Motor neuron (in vitro differentiated cells): ENCODE results near the gene VTI1A. TPM values are rescaled to one million over a fixed set of nuclear protein-coding genes. Genes with fewer than 3 reads are reported as not detected.
A peak's percentile ranks its signal among the peaks of the same experiment; 100 is the strongest.

ENCODE experiments used
- ATAC-seq, 8 experiments: fragments of 200-7000 bp; cut with Tn5 transposase; replicated peaks in 6 of 8; 2 replicates each; pipeline ENCODE4 v1.8.0; 2021; ENCODE audit warnings: mild to moderate bottlenecking in 8 of 8, moderate library complexity in 8 of 8
- H3K27ac ChIP-seq, 2 donors: fragments of 250-450 bp; sonication (Bioruptor Pico); 2 replicates each; pipeline ENCODE4 v1.9.0; 2021; ENCODE audit warnings: antibody characterized with exemption in 2 of 2, mild to moderate bottlenecking in 2 of 2, moderate library complexity in 1 of 2
- H3K4me1 ChIP-seq, 2 donors: fragments of 250-450 bp; sonication (Bioruptor Pico); replicated peaks in 1 of 2; 2 replicates each; pipeline ENCODE4 v1.6.1; 2021; ENCODE audit warnings: antibody characterized with exemption in 2 of 2, mild to moderate bottlenecking in 2 of 2, moderate library complexity in 1 of 2
- H3K4me3 ChIP-seq, 5 donors: fragments of 250-450 bp; sonication (Bioruptor Pico); 2 replicates each; pipeline ENCODE4 v1.9.0; 2021; ENCODE audit warnings: antibody characterized with exemption in 5 of 5, mild to moderate bottlenecking in 5 of 5, moderate library complexity in 4 of 5
- WGBS, 10 experiments: fragments of 450-650 bp; shearing (Covaris generic); methylation state at CpG; one replicate each; pipeline ENCODE4 v1.0.0; 2022; 5-methylcytosine and 5-hydroxymethylcytosine counted together
- in situ Hi-C, 9 experiments: fragments of 400-800 bp; cut with MboI; loops; one replicate each; pipeline ENCODE4 v1.15.0; 2021; ENCODE audit warnings: low sequenced_read_pairs in 9 of 9, low pct_unique_long_range_greater_than_20kb in 2 of 9; ENCODE audit not compliant: unreplicated experiment in 9 of 9
- total RNA-seq, 8 experiments: library from RNA; unstranded; fragments of 300-600 nt; gene quantifications; 2 replicates each; pipeline versions ENCODE4 v1.2.3 to v1.2.4, GENCODE V29; 2022

VTI1A gene
- total RNA-seq, 8 experiments from 2014 or later = 29.8 to 55.3 (median 42.6) TPM

- ATAC-seq = no peak
- no peak overlapping the region for H3K27ac ChIP-seq
- no peak overlapping the region for H3K4me3 ChIP-seq
- H3K4me1 ChIP-seq = peaks cover 0 to 19% of the 10 kb centered on the region in 2 donors
- in situ Hi-C loops = no loop called here
- WGBS, 10 experiments = 64 to 100% (median 91%) methylated on average over 2 to 4 of the region's 4 CpGs
These were observed 224.7 kb downstream of the VTI1A start for GRCh38 chr10:112671743-112672142.

GRCh38 chr10:112672706-112673105 is 225.7 kb downstream of the VTI1A start:
- 85 to 100% (median 94%) methylated on average over 2 to 5 of the region's 5 CpGs; no CpG with 5 or more reads in 1 of the 10 experiments for WGBS, 10 experiments
- Histone ChIP-seq H3K27ac (no peak overlapping the region), H3K4me1 (peaks cover 3 to 21% of the 10 kb centered on the region in 2 donors), H3K4me3 (no peak overlapping the region)
- no peak for ATAC-seq
- in situ Hi-C loops = no loop called here

- WGBS, 10 experiments = 87 to 100% (median 97%) methylated on average over 2 to 10 of the region's 10 CpGs
- Histone ChIP-seq H3K4me3 (no peak overlapping the region), H3K4me1 (peaks cover 20 to 26% of the 10 kb centered on the region in 2 donors), H3K27ac (no peak overlapping the region)
- no peak for ATAC-seq
- in situ Hi-C loops = no loop called here
These were observed 228.6 kb downstream of the VTI1A start for GRCh38 chr10:112675560-112676083.

DNA sequence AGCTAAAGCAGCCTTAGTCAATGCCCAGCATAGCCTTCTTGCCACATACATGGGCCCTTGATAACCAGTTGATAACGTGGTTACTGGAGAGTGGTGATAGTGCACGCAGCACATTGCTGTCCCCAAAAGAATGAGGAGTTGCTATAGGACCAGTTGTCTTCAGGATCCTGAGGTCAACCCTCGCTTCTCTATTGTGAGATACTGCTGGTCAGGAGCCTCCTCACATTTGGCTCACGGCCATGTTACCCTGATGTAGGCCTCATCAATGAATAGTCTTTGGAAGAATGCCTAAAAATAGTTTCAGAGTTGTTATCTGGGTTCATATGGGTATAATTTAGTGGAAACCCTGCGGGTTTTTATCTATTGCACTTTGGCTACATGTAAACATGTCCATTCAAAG is 230.7 kb downstream of the VTI1A start:
- Histone ChIP-seq H3K27ac (no peak overlapping the region), H3K4me3 (no peak overlapping the region), H3K4me1 (peaks cover 18 to 20% of the 10 kb centered on the region in 2 donors)
- peak in 3 of 8 experiments; percentile 44 to 50 (median 50) for ATAC-seq
- WGBS, 10 experiments = 60 to 100% (median 87%) methylated on average over 1 to 5 of the region's 5 CpGs; no CpG with 5 or more reads in 1 of the 10 experiments
- in situ Hi-C loops = no loop called here

GRCh38 chr10:112678581-112678980 is 231.6 kb downstream of the VTI1A start:
- ATAC-seq = peak in 5 of 8 experiments; percentile 59 to 86 (median 74)
- Histone ChIP-seq H3K4me3 (no peak overlapping the region), H3K27ac (peak overlapping the region; percentile 65 to 67), H3K4me1 (peaks cover 18 to 20% of the 10 kb centered on the region in 2 donors)
- WGBS, 10 experiments = 4 to 100% (median 43%) methylated on average over 1 to 7 of the region's 7 CpGs
- in situ Hi-C loops = no loop called here

DNA sequence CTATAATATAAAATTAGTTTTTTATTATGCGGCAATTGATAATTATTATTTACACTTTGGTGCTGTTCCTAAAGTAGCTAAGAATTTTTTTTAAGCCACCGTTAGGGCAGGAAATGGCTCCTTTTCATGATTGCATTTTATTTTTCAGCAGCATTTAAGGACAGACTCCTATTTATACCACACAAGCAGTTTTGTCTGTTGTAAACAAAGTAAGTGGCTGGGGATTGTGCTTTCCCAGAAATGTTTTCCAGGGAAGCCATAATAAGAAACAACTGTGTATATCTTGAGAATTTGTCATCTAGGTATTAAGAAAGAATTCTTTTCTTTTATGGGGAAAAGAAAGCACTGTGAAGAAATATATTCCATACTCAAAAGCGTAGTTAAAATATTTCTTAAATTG is 232.0 kb downstream of the VTI1A start:
- in situ Hi-C loops = no loop called here
- WGBS, 10 experiments = 69 to 100% (median 87%) methylated on average over 1 to 3 of the region's 3 CpGs
- no peak for ATAC-seq
- Histone ChIP-seq H3K4me3 (no peak overlapping the region), H3K27ac (peak overlapping the region; percentile 36 to 67), H3K4me1 (peaks cover 18 to 20% of the 10 kb centered on the region in 2 donors)

DNA sequence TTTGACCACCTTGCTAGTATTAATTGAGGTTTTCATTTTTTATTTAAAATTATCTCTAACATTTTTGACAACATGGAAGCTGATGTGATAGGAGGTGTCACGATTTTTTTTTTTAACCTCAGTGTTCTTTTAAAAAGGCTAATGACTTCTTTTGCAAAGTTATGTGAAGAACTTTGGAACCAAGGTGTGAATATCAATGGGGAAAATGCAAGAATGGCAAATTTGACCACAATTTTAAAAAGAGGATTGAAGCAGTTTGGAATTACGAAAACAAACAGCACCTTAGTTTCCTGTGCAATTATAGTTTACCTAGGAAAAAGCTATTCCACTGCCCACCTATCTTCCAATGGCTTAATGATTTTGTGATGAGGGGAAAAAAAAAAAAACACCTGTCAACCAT is 232.4 kb downstream of the VTI1A start:
- Histone ChIP-seq H3K4me1 (peaks cover 18 to 20% of the 10 kb centered on the region in 2 donors), H3K4me3 (no peak overlapping the region), H3K27ac (no peak overlapping the region)
- in situ Hi-C loops = no loop called here
- ATAC-seq = no peak
- WGBS, 10 experiments = 13 to 100% (median 65%) methylated on average over 1 to 2 of the region's 2 CpGs

GRCh38 chr10:112680586-112680985 is 233.6 kb downstream of the VTI1A start:
- peaks cover 18 to 20% of the 10 kb centered on the region in 2 donors for H3K4me1 ChIP-seq
- H3K27ac ChIP-seq = no peak overlapping the region
- ATAC-seq = no peak
- 88 to 100% (median 91%) methylated on average over 1 of the region's 1 CpG; no CpG with 5 or more reads in 3 of the 10 experiments for WGBS, 10 experiments
- H3K4me3 ChIP-seq = no peak overlapping the region
- in situ Hi-C loops = no loop called here

DNA sequence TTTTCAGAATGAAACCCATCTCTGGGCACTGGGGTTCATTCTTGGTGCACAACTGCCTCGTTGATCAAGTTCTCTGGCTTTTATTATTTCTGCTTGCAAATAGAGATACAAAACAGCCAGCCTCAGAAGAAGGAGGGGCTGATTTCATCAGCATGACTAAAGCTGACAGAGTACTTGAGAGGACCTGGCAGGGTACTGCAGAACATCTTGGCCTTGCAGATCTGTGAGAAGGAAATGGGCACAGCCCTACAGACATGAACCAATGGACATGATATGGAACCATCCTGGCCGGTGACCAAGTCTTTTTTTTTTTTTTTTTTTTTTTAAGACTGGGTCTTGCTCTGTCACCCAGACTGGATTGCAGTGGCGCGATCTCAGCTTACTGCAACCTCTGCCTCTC is 240.6 kb downstream of the VTI1A start:
- 30 to 80% (median 62%) methylated on average over 1 to 3 of the region's 4 CpGs; no CpG with 5 or more reads in 2 of the 10 experiments for WGBS, 10 experiments
- H3K4me3 ChIP-seq = no peak overlapping the region
- peaks cover 3 to 12% of the 10 kb centered on the region in 2 donors for H3K4me1 ChIP-seq
- peak in 7 of 8 experiments; percentile 41 to 75 (median 60) for ATAC-seq
- no peak overlapping the region for H3K27ac ChIP-seq
- in situ Hi-C loops = no loop called here

DNA sequence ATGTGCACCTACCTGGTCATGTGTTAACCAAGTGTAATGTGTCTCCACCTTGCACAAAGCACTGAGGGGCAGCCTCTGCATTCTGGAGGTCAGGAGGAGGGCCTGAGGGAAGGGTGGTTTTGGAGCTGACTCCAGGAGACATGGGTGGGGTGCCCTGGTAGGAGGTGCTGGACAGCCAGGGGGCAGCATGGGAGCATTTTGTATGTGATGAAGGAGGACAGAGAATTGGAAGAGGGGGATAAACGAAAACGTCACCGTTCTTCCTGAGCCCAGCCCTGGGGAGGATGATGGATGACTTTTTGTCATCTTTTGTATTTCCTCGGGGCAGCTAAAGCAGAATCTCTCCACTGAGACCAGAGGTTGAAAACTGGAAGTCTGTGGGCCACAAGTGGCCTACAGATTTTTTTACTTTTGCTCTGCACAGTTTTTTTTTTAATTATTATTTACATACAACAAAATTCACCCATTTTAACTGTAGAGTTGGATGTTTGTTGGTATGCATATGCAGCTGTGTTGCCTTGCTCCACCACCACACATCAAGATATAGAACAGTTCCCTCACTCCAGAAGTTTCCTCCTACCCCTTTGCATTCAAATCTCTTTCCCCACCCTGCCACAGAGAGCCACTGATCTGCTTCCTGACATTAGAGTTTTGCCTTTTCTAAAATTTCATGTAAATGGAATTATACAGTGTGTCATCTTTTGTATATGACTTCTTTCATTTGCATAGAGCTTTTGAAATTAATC is 242.5 kb downstream of the VTI1A start:
- peaks cover 3 to 12% of the 10 kb centered on the region in 2 donors for H3K4me1 ChIP-seq
- in situ Hi-C loops = no loop called here
- H3K27ac ChIP-seq = no peak overlapping the region
- WGBS, 10 experiments = 0 to 20% (median 0%) methylated on average over 1 to 4 of the region's 4 CpGs; no CpG with 5 or more reads in 2 of the 10 experiments
- no peak overlapping the region for H3K4me3 ChIP-seq
- ATAC-seq = peak; percentile 46 to 93 (median 76)

- ATAC-seq = peak in 3 of 8 experiments; percentile 65 to 84 (median 82)
- no peak overlapping the region for H3K27ac ChIP-seq
- 38 to 100% (median 91%) methylated on average over 1 to 7 of the region's 7 CpGs for WGBS, 10 experiments
- peaks cover 3% of the 10 kb centered on the region in 2 donors for H3K4me1 ChIP-seq
- H3K4me3 ChIP-seq = no peak overlapping the region
- in situ Hi-C loops = no loop called here
These were observed 248.5 kb downstream of the VTI1A start for GRCh38 chr10:112695539-112695938.

DNA sequence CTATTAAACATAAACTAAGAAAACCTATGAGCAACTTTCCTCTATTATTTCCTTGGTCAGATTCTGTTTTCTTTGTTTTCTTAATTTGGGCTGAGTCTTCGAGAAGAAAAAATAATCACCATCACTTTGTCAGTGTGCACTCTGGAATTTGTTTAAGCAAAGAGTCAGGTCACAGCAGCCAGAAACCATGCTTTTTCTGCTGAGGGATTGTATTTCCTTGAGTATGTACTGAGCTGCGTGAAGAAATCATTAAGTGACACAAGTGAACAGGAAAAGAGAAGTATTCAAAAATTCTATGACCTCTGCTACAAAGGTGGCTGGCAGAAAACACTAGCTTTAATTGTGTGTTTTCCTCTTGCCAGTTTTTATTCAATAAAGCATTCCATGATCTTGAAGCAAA is 249.6 kb downstream of the VTI1A start:
- H3K27ac ChIP-seq = no peak overlapping the region
- H3K4me3 ChIP-seq = no peak overlapping the region
- 6 to 83% (median 55%) methylated on average over 1 to 2 of the region's 2 CpGs for WGBS, 10 experiments
- H3K4me1 ChIP-seq = peaks cover 3% of the 10 kb centered on the region in 2 donors
- in situ Hi-C loops = no loop called here
- ATAC-seq = no peak

DNA sequence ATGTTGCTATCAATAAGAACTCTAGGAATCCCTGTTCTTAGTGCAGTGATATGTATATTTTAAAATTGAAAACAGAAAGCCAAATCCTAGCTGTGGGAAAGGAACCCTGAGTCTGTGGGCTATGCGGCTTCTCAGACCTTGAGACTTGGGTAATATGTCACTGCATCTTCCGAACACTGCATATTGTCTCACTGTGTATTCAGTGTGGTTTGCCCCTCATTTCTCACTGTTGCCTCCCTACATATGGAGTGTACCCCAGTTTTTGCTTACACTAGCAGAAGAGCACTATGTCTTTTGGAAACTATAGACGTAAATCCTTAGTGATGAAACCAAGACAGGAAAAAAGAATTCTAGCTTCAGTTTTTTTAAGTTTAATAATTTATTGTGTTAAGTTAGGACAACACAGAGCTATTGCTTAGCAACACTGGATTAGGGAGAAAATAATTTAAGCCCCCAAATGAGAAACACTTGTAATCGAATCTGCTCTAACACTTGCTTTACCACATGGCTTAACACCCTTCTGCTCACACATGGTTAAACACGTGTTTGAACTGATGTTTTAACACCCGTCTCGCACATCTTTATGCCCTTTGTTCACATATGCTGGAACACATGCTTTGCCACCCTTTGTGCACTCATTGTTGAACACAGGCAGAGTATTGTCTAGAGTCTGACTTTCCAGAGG is 251.3 kb downstream of the VTI1A start:
- peak in 1 of 8 experiments; percentile 13 for ATAC-seq
- no peak overlapping the region for H3K4me3 ChIP-seq
- in situ Hi-C loops = no loop called here
- no peak overlapping the region for H3K27ac ChIP-seq
- 27 to 92% (median 80%) methylated on average over 3 to 6 of the region's 7 CpGs; no CpG with 5 or more reads in 3 of the 10 experiments for WGBS, 10 experiments
- H3K4me1 ChIP-seq = peaks cover 3% of the 10 kb centered on the region in 2 donors
